Activated naive CD4-positive, alpha-beta T cell treated with anti-CD3 and anti-CD28 coated beads, Interleukin-2, amount 10 ng/mL, durations not matched to agents 7 days and 5 days (primary cell): ENCODE results near the gene OSBPL1A.
"Not testable (repeated sequence)": the region's sequence is repeated elsewhere in the genome, so short reads cannot be mapped to it uniquely, and the experiment has no call there.

Experiments
- CTCF ChIA-PET: fragments of 350-600 bp; sonication (Branson Sonifier 250); formaldehyde crosslinking; loops from one replicate; lab custom pipeline; 2021; ENCODE audit warnings: antibody characterized with exemption; lab: Charles Lee
- DNase-seq: peaks from one replicate; pipeline ENCODE4 v3.0.0-alpha.2; 2020
- H3K27ac Mint-ChIP-seq: one replicate; pipeline ENCODE4 v1.8.0; 2021; ENCODE audit warnings: mild to moderate bottlenecking, moderate library complexity, mixed read lengths
- H3K27me3 Mint-ChIP-seq: one replicate; pipeline ENCODE4 v1.8.0; 2021; ENCODE audit warnings: mild to moderate bottlenecking, mixed read lengths
- H3K36me3 Mint-ChIP-seq: one replicate; pipeline ENCODE4 v1.8.0; 2021; ENCODE audit warnings: mixed read lengths
- H3K4me1 Mint-ChIP-seq: one replicate; pipeline ENCODE4 v1.8.0; 2021; ENCODE audit warnings: mixed read lengths
- H3K4me3 Mint-ChIP-seq: one replicate; pipeline ENCODE4 v1.8.0; 2021; ENCODE audit warnings: mild to moderate bottlenecking, moderate library complexity, mixed read lengths
- H3K9me3 Mint-ChIP-seq: one replicate; pipeline ENCODE4 v1.8.0; 2021; ENCODE audit warnings: mixed read lengths

Gene OSBPL1A

GRCh38 chr18:24176727-24177416 is 220.8 kb downstream of the OSBPL1A start:
- H3K4me3 Mint-ChIP-seq, result no peak overlapping the region
- no peaks in the 10 kb centered on the region for H3K36me3 Mint-ChIP-seq
- no peaks in the 10 kb centered on the region for H3K9me3 Mint-ChIP-seq
- H3K27ac Mint-ChIP-seq, result no peak overlapping the region
- no peaks in the 10 kb centered on the region for H3K4me1 Mint-ChIP-seq
- DNase-seq, result peak; percentile 52
- CTCF ChIA-PET, result interaction anchor here (0.8 to 2.8 kb wide), 15 partner anchors 8 to 548 kb away, joined by 3 to 15 read pairs (median 3); no protein-coding TSS in a partner anchor
- peaks cover 7% of the 10 kb centered on the region for H3K27me3 Mint-ChIP-seq

GRCh38 chr18:24173997-24174396 is 223.6 kb downstream of the OSBPL1A start:
- H3K27ac Mint-ChIP-seq, result no peak overlapping the region
- CTCF ChIA-PET, result no interaction called here
- H3K27me3 Mint-ChIP-seq, result peaks cover 7% of the 10 kb centered on the region
- H3K4me3 Mint-ChIP-seq, result no peak overlapping the region
- no peaks in the 10 kb centered on the region for H3K9me3 Mint-ChIP-seq
- no peaks in the 10 kb centered on the region for H3K36me3 Mint-ChIP-seq
- DNase-seq, result no peak
- H3K4me1 Mint-ChIP-seq, result no peaks in the 10 kb centered on the region

DNA sequence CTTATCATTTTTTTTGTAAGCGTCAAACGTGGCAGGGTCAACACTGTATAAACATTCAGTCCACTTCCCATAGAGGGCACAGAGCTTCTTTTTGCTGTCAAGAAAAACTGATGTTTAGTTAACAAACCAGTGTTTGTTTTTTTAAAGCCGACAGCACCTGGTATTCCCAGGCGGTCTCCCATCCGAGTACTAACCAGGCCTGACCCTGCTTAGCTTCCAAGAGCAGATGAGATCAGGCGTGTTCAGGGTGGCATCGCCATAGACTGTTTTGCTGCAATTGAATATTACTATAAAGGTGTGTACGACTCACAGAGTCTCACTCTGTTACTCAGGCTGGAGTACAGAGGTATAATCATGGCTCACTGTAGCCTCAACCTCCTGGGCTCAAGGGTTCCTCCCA is 227.3 kb downstream of the OSBPL1A start:
- no peaks in the 10 kb centered on the region for H3K36me3 Mint-ChIP-seq
- no peak for DNase-seq
- CTCF ChIA-PET, result no interaction called here
- H3K27me3 Mint-ChIP-seq, result no peaks in the 10 kb centered on the region
- no peaks in the 10 kb centered on the region for H3K9me3 Mint-ChIP-seq
- no peaks in the 10 kb centered on the region for H3K4me1 Mint-ChIP-seq
- no peak overlapping the region for H3K27ac Mint-ChIP-seq
- no peak overlapping the region for H3K4me3 Mint-ChIP-seq

- H3K4me3 Mint-ChIP-seq, result no peak overlapping the region
- H3K9me3 Mint-ChIP-seq, result no peaks in the 10 kb centered on the region
- H3K27ac Mint-ChIP-seq, result no peak overlapping the region
- no peaks in the 10 kb centered on the region for H3K36me3 Mint-ChIP-seq
- no peaks in the 10 kb centered on the region for H3K4me1 Mint-ChIP-seq
- no peaks in the 10 kb centered on the region for H3K27me3 Mint-ChIP-seq
- CTCF ChIA-PET, result no interaction called here
- no peak for DNase-seq
Measured at GRCh38 chr18:24168496-24168895, 229.1 kb downstream of the OSBPL1A start.

DNA sequence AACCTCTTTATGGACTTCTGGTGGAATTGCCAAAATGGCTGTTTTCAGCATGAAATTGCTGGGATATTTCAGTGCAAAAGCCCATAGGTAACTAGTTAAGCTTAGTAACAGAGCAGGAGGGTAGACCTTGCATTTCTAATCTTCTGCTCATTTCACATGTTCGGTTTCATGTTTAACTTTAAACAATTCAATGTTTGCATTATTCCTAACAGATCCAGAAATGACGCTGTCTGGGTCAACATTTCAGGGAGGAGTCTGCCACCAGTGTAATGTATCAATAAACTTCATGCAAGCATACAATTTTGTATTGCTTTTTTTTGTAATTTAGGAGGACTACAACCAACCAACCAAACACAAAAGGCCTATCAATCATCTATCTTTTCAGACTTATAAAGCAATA is 236.3 kb downstream of the OSBPL1A start:
- no peaks in the 10 kb centered on the region for H3K36me3 Mint-ChIP-seq
- DNase-seq, result no peak
- no peaks in the 10 kb centered on the region for H3K9me3 Mint-ChIP-seq
- no peaks in the 10 kb centered on the region for H3K27me3 Mint-ChIP-seq
- no peaks in the 10 kb centered on the region for H3K4me1 Mint-ChIP-seq
- CTCF ChIA-PET, result interaction anchor here (1.2 kb wide), 1 partner anchor 16 kb away, joined by 3 read pairs; no protein-coding TSS in a partner anchor
- H3K4me3 Mint-ChIP-seq, result no peak overlapping the region
- no peak overlapping the region for H3K27ac Mint-ChIP-seq

DNA sequence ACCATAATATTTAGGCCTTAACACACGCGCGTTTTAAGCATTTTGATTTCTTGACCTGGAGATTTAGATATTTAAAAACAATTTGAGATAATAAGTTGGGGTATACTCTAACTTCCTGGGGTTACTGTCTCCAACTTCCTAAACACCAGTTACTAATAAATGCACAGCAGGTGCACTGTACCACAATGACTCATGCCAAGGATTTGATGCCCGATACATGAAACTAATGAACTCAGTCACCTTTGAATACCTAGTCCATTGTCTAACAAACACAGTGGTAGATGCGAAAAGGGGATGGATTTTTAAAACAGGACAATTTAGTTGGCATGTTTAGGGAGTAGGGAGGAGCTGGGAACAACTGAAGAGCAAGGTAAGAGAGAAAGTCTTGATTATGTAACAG is 237.5 kb downstream of the OSBPL1A start:
- Mint-ChIP-seq H3K4me1 (no peaks in the 10 kb centered on the region), H3K4me3 (no peak overlapping the region), H3K9me3 (no peaks in the 10 kb centered on the region), H3K27me3 (no peaks in the 10 kb centered on the region), H3K36me3 (no peaks in the 10 kb centered on the region), H3K27ac (no peak overlapping the region)
- CTCF ChIA-PET, result interaction anchor here (0.6 to 1.2 kb wide), 2 partner anchors 17 to 662 kb away, joined by 3 read pairs; no protein-coding TSS in a partner anchor
- DNase-seq, result no peak

- H3K9me3 Mint-ChIP-seq, result no peaks in the 10 kb centered on the region
- H3K4me3 Mint-ChIP-seq, result no peak overlapping the region
- H3K27ac Mint-ChIP-seq, result no peak overlapping the region
- DNase-seq, result no peak
- H3K36me3 Mint-ChIP-seq, result no peaks in the 10 kb centered on the region
- no peaks in the 10 kb centered on the region for H3K27me3 Mint-ChIP-seq
- CTCF ChIA-PET, result interaction anchor here (0.9 to 1.4 kb wide), 2 partner anchors 11 to 19 kb away, joined by 3 to 5 read pairs; no protein-coding TSS in a partner anchor
- no peaks in the 10 kb centered on the region for H3K4me1 Mint-ChIP-seq
Measured at GRCh38 chr18:24157855-24158254, 239.8 kb downstream of the OSBPL1A start.

DNA sequence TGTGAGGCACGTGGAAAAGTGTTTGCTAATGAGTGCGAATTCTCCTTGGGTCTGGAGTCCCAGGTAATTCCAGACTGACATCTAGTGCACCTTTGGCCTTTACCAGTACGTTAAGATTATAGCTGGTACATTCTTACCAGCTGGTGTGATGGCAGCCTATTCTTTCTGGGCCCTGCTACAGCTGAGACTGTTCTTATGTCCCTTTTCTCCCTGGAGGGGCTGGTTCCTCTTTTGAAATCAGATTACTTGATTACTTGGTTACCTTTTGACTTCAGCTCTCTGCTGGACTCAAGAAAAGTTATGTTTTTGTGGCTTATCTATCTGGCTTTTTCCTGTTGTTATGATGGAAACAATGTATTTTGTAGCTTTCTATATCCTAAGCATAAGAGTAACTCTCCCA is 244.2 kb downstream of the OSBPL1A start:
- no peaks in the 10 kb centered on the region for H3K36me3 Mint-ChIP-seq
- no peak overlapping the region for H3K27ac Mint-ChIP-seq
- H3K4me3 Mint-ChIP-seq, result no peak overlapping the region
- H3K27me3 Mint-ChIP-seq, result no peaks in the 10 kb centered on the region
- DNase-seq, result no peak
- H3K4me1 Mint-ChIP-seq, result no peaks in the 10 kb centered on the region
- CTCF ChIA-PET, result interaction anchor here (1.2 kb wide), 1 partner anchor 24 kb away, joined by 3 read pairs; no protein-coding TSS in a partner anchor
- H3K9me3 Mint-ChIP-seq, result no peaks in the 10 kb centered on the region

DNA sequence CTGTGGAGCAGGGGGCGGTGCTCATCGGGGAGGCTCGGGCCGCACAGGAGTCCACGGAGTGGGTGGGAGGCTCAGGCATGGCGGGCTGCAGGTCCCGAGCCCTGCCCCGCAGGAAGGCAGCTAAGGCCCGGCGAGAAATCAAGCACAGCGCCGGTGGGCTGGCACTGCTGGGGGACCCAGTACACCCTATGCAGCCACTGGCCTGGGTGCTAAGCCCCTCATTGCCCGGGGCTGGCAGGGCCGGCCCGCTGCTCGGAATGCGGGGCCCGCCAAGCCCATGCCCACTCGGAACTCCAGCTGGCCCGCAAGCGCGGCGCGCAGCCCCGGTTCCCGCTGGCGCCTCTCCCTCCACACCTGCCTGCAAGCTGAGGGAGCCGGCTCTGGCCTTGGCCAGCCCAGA is 248.0 kb downstream of the OSBPL1A start:
- CTCF ChIA-PET, H3K4me1 Mint-ChIP-seq, H3K4me3 Mint-ChIP-seq, H3K27ac Mint-ChIP-seq, H3K9me3 Mint-ChIP-seq, H3K36me3 Mint-ChIP-seq, DNase-seq, H3K27me3 Mint-ChIP-seq: not testable (repeated sequence)

GRCh38 chr18:24142376-24142775 is 255.2 kb downstream of the OSBPL1A start:
- peaks cover 18% of the 10 kb centered on the region for H3K4me1 Mint-ChIP-seq
- H3K9me3 Mint-ChIP-seq, result no peaks in the 10 kb centered on the region
- CTCF ChIA-PET, result no interaction called here
- peaks cover 49% of the 10 kb centered on the region for H3K27me3 Mint-ChIP-seq
- H3K27ac Mint-ChIP-seq, result no peak overlapping the region
- DNase-seq, result no peak
- H3K4me3 Mint-ChIP-seq, result no peak overlapping the region
- no peaks in the 10 kb centered on the region for H3K36me3 Mint-ChIP-seq

- no peaks in the 10 kb centered on the region for H3K9me3 Mint-ChIP-seq
- CTCF ChIA-PET, result no interaction called here
Measured at GRCh38 chr18:24140697-24141096, 256.9 kb downstream of the OSBPL1A start.

DNA sequence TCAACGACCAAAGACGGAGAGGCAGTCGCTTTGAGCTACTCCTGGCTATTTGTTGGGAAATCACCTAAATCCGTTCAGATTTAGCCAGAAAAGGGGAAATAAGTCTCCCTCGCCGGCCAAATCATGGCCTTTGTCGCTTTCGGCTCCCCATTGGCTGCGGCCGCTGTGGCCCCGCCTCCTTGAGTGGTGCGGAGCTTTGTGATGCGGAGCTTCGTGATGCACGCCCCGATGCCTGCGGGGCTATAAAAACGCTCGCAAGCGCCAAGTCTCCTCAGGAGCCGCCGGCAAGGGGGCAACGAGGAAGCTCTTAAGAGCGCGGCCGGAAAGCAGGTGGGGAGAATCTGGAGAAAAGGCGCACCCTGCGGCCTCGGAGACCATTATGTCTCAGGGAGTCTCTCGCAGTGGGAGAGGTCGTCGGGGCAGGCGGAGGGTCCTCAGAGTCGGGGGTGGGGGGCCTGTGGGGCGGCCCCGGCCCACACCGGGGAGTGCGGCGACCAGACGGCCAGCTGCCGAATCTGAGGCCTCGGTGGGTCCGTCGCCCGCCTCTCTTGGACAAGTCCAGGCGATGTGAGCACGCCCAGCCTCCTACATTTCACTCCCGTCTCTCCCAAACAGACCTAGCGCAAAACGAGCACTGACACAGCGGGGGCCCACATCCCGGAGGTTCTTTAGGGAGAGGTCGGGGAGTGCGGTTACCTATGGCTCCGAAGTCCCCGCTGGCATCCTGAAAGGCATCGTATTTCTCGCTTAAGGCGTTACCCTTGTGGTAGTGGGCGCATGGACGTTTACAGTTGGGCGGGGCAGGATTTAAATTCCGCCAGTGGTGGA is 258.6 kb downstream of the OSBPL1A start, which contains the start of gene CABYR:
TSS of gene CABYR (plus strand) at position 274 of the 828 bp plus-strand sequence. CDS start 4,053 bp downstream, outside the sequence.
- Mint-ChIP-seq H3K4me1 (peaks cover 32% of the 10 kb centered on the region), H3K4me3 (peak within 1 kb of the TSS; percentile 79), H3K27ac (peak within 1 kb of the TSS; percentile 60), H3K9me3 (no peaks in the 10 kb centered on the region), H3K27me3 (peaks cover 38% of the 10 kb centered on the region), H3K36me3 (peaks cover 17% of the 10 kb centered on the region)
- DNase-seq, result peak; percentile 81
- CTCF ChIA-PET, result interaction anchor here (0.6 to 1.0 kb wide), 3 partner anchors 350 to 536 kb away, joined by 3 to 4 read pairs (median 4); no protein-coding TSS in a partner anchor

More at GRCh38 chr18:24140697-24141096, 256.9 kb downstream of the OSBPL1A start:
- Mint-ChIP-seq H3K36me3 (peaks cover 11% of the 10 kb centered on the region), H3K4me1 (peaks cover 32% of the 10 kb centered on the region), H3K4me3 (no peak overlapping the region), H3K27ac (no peak overlapping the region), H3K27me3 (peaks cover 49% of the 10 kb centered on the region)
- DNase-seq, result no peak

DNA sequence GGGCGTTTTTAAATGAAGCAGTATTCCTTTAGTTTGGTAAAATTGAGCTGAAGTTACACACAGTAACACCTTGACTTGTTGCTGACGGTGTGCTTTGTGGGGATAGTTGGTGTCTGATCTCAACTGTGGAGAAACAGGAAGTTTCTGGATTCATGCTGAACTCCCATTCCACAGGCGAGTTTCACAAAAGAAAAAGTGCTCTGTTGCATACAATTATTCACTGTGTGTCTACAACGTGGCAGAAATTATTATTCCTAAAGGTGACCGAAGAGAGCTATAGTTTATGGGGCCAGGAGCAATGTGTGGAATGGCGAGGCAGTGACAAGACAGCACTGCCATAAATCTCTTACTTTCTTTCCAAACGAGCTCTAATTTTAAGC is 259.2 kb downstream of the OSBPL1A start:
- peak overlapping the region; percentile 60 for H3K27ac Mint-ChIP-seq

GRCh38 chr18:24136967-24137373 is 260.7 kb downstream of the OSBPL1A start:
- no peaks in the 10 kb centered on the region for H3K9me3 Mint-ChIP-seq
- H3K27ac Mint-ChIP-seq, result peak overlapping the region; percentile 3
- H3K36me3 Mint-ChIP-seq, result peaks cover 36% of the 10 kb centered on the region
- CTCF ChIA-PET, result no interaction called here
- H3K4me1 Mint-ChIP-seq, result peaks cover 32% of the 10 kb centered on the region
- peaks cover 33% of the 10 kb centered on the region for H3K27me3 Mint-ChIP-seq
- DNase-seq, result no peak
- H3K4me3 Mint-ChIP-seq, result no peak overlapping the region

More for the DNA sequence above, 259.2 kb downstream of the OSBPL1A start:
- Mint-ChIP-seq H3K9me3 (no peaks in the 10 kb centered on the region), H3K4me1 (peaks cover 32% of the 10 kb centered on the region), H3K4me3 (peak overlapping the region; percentile 79), H3K36me3 (peaks cover 22% of the 10 kb centered on the region), H3K27me3 (peaks cover 36% of the 10 kb centered on the region)
- no peak for DNase-seq
- CTCF ChIA-PET, result interaction anchor here (0.6 to 0.7 kb wide), 2 partner anchors 351 to 536 kb away, joined by 3 to 4 read pairs; no protein-coding TSS in a partner anchor
